Stomach (tissue), 4 donors: ENCODE measurements around the gene COG8.

ENCODE experiments used
- CTCF ChIP-seq, 7 experiments: fragments of 450-650 bp in 4 of 7; fragments of 200-600 bp in 3 of 7; sonication (generic) in 3 of 7; IDR thresholded peaks; one replicate each; pipeline ENCODE4 v1.5.1; 2016 to 2019; ENCODE audit warnings: antibody characterized with exemption in 7 of 7, control low read depth in 2 of 7, mild to moderate bottlenecking in 1 of 7
- EP300 ChIP-seq: sonication (generic); formaldehyde crosslinking; IDR thresholded peaks from one replicate; pipeline ENCODE4 v1.6.1; 2017; ENCODE audit warnings: antibody characterized with exemption
- POLR2A ChIP-seq, 4 donors: fragments of 450-650 bp; IDR thresholded peaks; one replicate each; pipeline ENCODE4 v1.6.1; 2016; ENCODE audit warnings: antibody characterized with exemption in 4 of 4, control low read depth in 2 of 4, mild to moderate bottlenecking in 1 of 4, moderate library complexity in 1 of 4
- POLR2AphosphoS5 ChIP-seq, 3 donors: sonication (generic); formaldehyde crosslinking; IDR thresholded peaks; one replicate each; pipeline ENCODE4 v1.6.1; 2016; ENCODE audit warnings: antibody characterized with exemption in 3 of 3

GRCh38 chr16:69378760-69379159 lies 39.4 kb upstream of the COG8 start:
- TF ChIP-seq EP300: no peak
- TF ChIP-seq CTCF (IDR thresholded peaks at IDR 0.05): no peak
- TF ChIP-seq POLR2A (IDR thresholded peaks at IDR 0.05): no peak
- TF ChIP-seq POLR2AphosphoS5 (IDR thresholded peaks at IDR 0.05): no peak
